Ovary (tissue), 9 donors: ENCODE data around the gene ANKRD52. TPM values are rescaled to one million over a fixed set of nuclear protein-coding genes. Genes with fewer than 3 reads are reported as not detected.

Source experiments
- DNase-seq, 5 donors: peaks; one replicate each; pipeline ENCODE4 v3.0.0-alpha.2; 2019 to 2020
- H3K27ac ChIP-seq, 2 donors: fragments of 200-600 bp; one replicate each; pipeline versions ENCODE4 v1.5.1 to v1.8.0; 2019 to 2022
- H3K27me3 ChIP-seq: fragments of 200-600 bp; one replicate; pipeline ENCODE4 v1.8.0; 2022
- H3K36me3 ChIP-seq: fragments of 200-600 bp; sonication (generic); one replicate; pipeline ENCODE4 v1.5.1; 2019
- H3K4me1 ChIP-seq: one replicate; pipeline ENCODE4 v1.8.1; 2013; ENCODE audit warnings: mild to moderate bottlenecking, moderate library complexity; ENCODE audit not compliant: insufficient read depth
- H3K4me3 ChIP-seq: fragments of 200-600 bp; sonication (generic); one replicate; pipeline ENCODE4 v1.5.1; 2017
- H3K9me3 ChIP-seq, 2 donors: fragments of 200-600 bp in 1 of 2; sonication (generic) in 1 of 2; one replicate each; pipeline versions ENCODE4 v1.5.1 to v1.8.1; 2013 to 2019; ENCODE audit warnings: mild to moderate bottlenecking in 1 of 2, moderate library complexity in 1 of 2
- EP300 ChIP-seq: sonication (generic); formaldehyde crosslinking; IDR thresholded peaks from one replicate; pipeline ENCODE4 v1.6.1; 2017; ENCODE audit warnings: antibody characterized with exemption
- POLR2A ChIP-seq: fragments of 450-650 bp; IDR thresholded peaks from one replicate; pipeline ENCODE4 v1.6.1; 2017; ENCODE audit warnings: antibody characterized with exemption, mild to moderate bottlenecking, moderate library complexity
- WGBS, 3 donors: extraction: QIAGEN DNeasy Blood & Tissue Kit in 1 of 3; methylation state at CpG; one replicate each; pipeline versions ENCODE4 v1.1.5 to v1.1.7; 2013 to 2017; 5-methylcytosine and 5-hydroxymethylcytosine counted together
- intact Hi-C, 4 donors: fragments of 100-400 bp; cut with DNase I; formaldehyde crosslinking; loops; one replicate each; pipeline versions ENCODE4 v1.11.0 to v1.15.1; 2022 to 2023
- polyA plus RNA-seq, 2 donors: library from polyadenylated mRNA; stranded (reverse); fragments of 200-250 nt in 1 of 2; fragments of 350-450 nt in 1 of 2; fragmentation: Illumina TruSeq in 1 of 2; extraction: RNeasy Lipid Tissue Mini Kit (QIAGEN cat#74804) in 1 of 2; gene quantifications; one replicate each; pipeline ENCODE4 v1.2.3, GENCODE V29; 2013 to 2014
- total RNA-seq, 7 donors: library from RNA; depleted of rRNA in 2 of 7; stranded (reverse); fragments of >200 nt in 2 of 7; fragmentation: NEBNext Ultra II Directional in 3 of 7; extraction: Animal tissue kit (Norgen Biotek cat#: 25700) in 3 of 7; gene quantifications; one replicate each; pipeline versions ENCODE4 v1.1.0 to v1.2.4, GENCODE V29; 2016 to 2023
- TF ChIP-seq, protein P1 (sequence below), 3 donors: fragments of 450-650 bp in 2 of 3; fragments of 200-600 bp in 1 of 3; IDR thresholded peaks; one replicate each; pipeline versions ENCODE4 v1.5.1 to v1.8.0; 2016 to 2022; ENCODE audit warnings: antibody characterized with exemption in 3 of 3, mild to moderate bottlenecking in 1 of 3
- donor health status: DM: no; HTN: no; CAD: no; lungs with moderate emphysema.
- donor health status: DM: no; HTN: no; CAD: no.
- donor health status: Bipolar disorder and iron deficiency.
- donor health status: DM: yes; HTN: yes; CAD: no.
- donor health status: DM: no; HTN: no; CAD: no.
- donor health status: DM: yes; HTN: yes; CAD: no.

The ANKRD52 gene
- total and polyA plus RNA-seq, 9 donors, result 9.1 to 37.7 (median 26.2) TPM

DNA sequence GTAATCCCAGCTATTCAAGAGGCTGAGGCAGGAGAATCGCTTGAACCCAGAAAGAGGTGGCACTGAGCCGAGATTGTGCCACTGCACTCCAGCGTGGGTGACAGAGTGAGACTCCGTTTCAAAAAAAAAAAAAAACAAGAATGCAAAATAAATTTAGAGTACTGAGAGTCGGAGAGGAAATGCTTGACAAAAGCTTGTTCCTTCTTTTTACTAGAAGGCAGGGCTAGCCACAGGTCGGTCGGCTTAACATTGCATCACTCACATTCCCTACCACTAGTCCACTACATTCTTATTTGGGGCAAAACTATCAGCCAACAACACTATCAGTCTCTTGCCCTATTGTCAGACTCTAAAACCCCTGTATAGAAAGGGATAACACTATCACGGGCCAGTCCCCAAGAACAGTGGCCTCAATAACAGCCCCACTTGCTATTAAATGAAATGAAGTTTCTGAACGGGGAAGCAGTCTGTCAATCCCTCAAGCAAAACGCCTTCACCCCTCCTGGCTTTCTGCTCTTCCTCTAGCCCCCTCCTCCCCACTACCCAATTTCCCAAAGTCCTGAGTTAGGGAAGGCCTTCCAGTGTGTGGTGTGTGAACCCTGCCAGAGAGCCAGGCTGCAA, 37.5 kb downstream of the ANKRD52 start:
- no peaks in the 10 kb centered on the region for H3K9me3 ChIP-seq
- no peaks in the 10 kb centered on the region for H3K36me3 ChIP-seq
- H3K4me1 ChIP-seq, result peaks cover 5% of the 10 kb centered on the region
- intact Hi-C loops, result loop anchor here (2.0 to 10.0 kb wide), 3 partner anchors 60 to 96 kb away; partner anchors contain the start of genes ESYT1 (in 2 of the 4) and MYL6 (in 1 of the 4)
- no peaks in the 10 kb centered on the region for H3K27me3 ChIP-seq
- no peak for DNase-seq
- peak overlapping the region; percentile 92 to 95 for H3K27ac ChIP-seq
- TF ChIP-seq EP300 (no peak), POLR2A (no peak)
- TF ChIP-seq, protein P1, sequence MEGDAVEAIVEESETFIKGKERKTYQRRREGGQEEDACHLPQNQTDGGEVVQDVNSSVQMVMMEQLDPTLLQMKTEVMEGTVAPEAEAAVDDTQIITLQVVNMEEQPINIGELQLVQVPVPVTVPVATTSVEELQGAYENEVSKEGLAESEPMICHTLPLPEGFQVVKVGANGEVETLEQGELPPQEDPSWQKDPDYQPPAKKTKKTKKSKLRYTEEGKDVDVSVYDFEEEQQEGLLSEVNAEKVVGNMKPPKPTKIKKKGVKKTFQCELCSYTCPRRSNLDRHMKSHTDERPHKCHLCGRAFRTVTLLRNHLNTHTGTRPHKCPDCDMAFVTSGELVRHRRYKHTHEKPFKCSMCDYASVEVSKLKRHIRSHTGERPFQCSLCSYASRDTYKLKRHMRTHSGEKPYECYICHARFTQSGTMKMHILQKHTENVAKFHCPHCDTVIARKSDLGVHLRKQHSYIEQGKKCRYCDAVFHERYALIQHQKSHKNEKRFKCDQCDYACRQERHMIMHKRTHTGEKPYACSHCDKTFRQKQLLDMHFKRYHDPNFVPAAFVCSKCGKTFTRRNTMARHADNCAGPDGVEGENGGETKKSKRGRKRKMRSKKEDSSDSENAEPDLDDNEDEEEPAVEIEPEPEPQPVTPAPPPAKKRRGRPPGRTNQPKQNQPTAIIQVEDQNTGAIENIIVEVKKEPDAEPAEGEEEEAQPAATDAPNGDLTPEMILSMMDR (IDR thresholded peaks at IDR 0.05), result no peak
- WGBS, 3 donors, result 8 to 18% (median 8%) methylated on average over 10 of the region's 10 CpGs
- peak overlapping the region; percentile 76 for H3K4me3 ChIP-seq

GRCh38 chr12:56219840-56220239, 38.3 kb downstream of the ANKRD52 start:
- 80 to 86% (median 84%) methylated on average over 9 of the region's 9 CpGs for WGBS, 3 donors

DNA sequence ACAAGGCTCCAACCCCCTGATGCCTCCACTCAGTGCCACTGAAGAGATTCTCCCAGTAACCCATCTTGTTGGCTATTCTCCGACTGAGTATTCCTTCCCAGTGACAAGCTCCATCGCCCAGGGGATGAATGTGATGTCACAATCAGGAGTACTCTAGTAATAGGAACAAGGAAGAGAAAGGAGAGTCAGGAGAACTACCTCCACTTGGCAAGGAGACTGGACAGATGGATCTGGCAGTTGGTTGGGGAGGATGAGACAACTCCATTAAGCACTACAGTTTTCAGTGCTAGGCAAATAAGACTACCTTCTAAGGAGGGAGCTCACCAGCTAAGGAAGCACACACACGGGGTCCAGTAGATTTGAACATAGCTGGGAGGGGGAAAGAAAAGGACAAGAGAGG, 41.7 kb downstream of the ANKRD52 start:
- Histone ChIP-seq H3K27me3 (no peaks in the 10 kb centered on the region), H3K4me3 (no peak overlapping the region), H3K36me3 (no peaks in the 10 kb centered on the region), H3K9me3 (no peaks in the 10 kb centered on the region), H3K4me1 (peaks cover 3% of the 10 kb centered on the region), H3K27ac (no peak overlapping the region)
- intact Hi-C loops, result no loop called here
- no peak for DNase-seq
- 77 to 84% (median 79%) methylated on average over 3 of the region's 3 CpGs for WGBS, 3 donors
- TF ChIP-seq, protein P1 (IDR thresholded peaks at IDR 0.05), result no peak
- TF ChIP-seq EP300, result no peak
- TF ChIP-seq POLR2A, result no peak

More at GRCh38 chr12:56219840-56220239, 38.3 kb downstream of the ANKRD52 start:
- peaks cover 5% of the 10 kb centered on the region for H3K4me1 ChIP-seq
- H3K9me3 ChIP-seq, result no peaks in the 10 kb centered on the region
- no peak for DNase-seq
- intact Hi-C loops, result loop anchor here (2.0 to 10.0 kb wide), 3 partner anchors 59 to 95 kb away; partner anchors contain the start of genes ESYT1 (in 2 of the 4) and MYL6 (in 1 of the 4)
- H3K27me3 ChIP-seq, result no peaks in the 10 kb centered on the region
- TF ChIP-seq EP300, result no peak
- TF ChIP-seq POLR2A, result no peak
- TF ChIP-seq, protein P1 (IDR thresholded peaks at IDR 0.05), result no peak
- H3K4me3 ChIP-seq, result no peak overlapping the region
- no peak overlapping the region for H3K27ac ChIP-seq
- H3K36me3 ChIP-seq, result no peaks in the 10 kb centered on the region

DNA sequence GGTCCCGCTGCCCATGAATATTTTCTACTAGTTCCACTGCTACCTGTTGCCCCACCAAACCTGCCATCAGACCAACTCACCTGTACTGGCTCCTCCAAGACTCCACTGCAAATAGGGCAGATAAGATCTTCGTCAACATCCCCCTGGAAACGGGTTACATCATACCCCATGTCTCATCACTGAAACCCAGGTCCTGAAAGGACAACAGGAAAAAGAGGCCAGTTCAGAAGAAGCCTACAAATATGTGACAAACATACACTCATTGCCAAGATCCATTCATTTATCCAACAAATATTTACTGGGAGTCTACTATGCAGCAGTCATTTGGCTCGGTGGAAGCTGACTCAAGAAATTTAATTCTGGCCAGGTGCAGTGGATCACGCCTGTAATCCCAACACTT, 44.3 kb downstream of the ANKRD52 start:
- Histone ChIP-seq H3K36me3 (peaks cover 2% of the 10 kb centered on the region), H3K9me3 (no peaks in the 10 kb centered on the region), H3K27ac (no peak overlapping the region), H3K4me3 (no peak overlapping the region), H3K27me3 (no peaks in the 10 kb centered on the region), H3K4me1 (no peaks in the 10 kb centered on the region)
- TF ChIP-seq, protein P1 (IDR thresholded peaks at IDR 0.05), result no peak
- TF ChIP-seq EP300 (no peak), POLR2A (no peak)
- WGBS, 3 donors, result 86 to 88% (median 87%) methylated on average over 5 of the region's 5 CpGs
- DNase-seq, result no peak
- intact Hi-C loops, result no loop called here
